Stomach (tissue), 4 donors: Measurements from ENCODE around the gene SYT12.

ENCODE experiments used
- POLR2A ChIP-seq, 4 donors: fragments of 450-650 bp; IDR thresholded peaks; one replicate each; pipeline ENCODE4 v1.6.1; 2016; ENCODE audit warnings: antibody characterized with exemption in 4 of 4, control low read depth in 2 of 4, mild to moderate bottlenecking in 1 of 4, moderate library complexity in 1 of 4
- POLR2AphosphoS5 ChIP-seq, 3 donors: sonication (generic); formaldehyde crosslinking; IDR thresholded peaks; one replicate each; pipeline ENCODE4 v1.6.1; 2016; ENCODE audit warnings: antibody characterized with exemption in 3 of 3
- TF ChIP-seq, protein P1 (sequence below), 7 experiments: fragments of 450-650 bp in 4 of 7; fragments of 200-600 bp in 3 of 7; sonication (generic) in 3 of 7; IDR thresholded peaks; one replicate each; pipeline ENCODE4 v1.5.1; 2016 to 2019; ENCODE audit warnings: antibody characterized with exemption in 7 of 7, control low read depth in 2 of 7, mild to moderate bottlenecking in 1 of 7

DNA sequence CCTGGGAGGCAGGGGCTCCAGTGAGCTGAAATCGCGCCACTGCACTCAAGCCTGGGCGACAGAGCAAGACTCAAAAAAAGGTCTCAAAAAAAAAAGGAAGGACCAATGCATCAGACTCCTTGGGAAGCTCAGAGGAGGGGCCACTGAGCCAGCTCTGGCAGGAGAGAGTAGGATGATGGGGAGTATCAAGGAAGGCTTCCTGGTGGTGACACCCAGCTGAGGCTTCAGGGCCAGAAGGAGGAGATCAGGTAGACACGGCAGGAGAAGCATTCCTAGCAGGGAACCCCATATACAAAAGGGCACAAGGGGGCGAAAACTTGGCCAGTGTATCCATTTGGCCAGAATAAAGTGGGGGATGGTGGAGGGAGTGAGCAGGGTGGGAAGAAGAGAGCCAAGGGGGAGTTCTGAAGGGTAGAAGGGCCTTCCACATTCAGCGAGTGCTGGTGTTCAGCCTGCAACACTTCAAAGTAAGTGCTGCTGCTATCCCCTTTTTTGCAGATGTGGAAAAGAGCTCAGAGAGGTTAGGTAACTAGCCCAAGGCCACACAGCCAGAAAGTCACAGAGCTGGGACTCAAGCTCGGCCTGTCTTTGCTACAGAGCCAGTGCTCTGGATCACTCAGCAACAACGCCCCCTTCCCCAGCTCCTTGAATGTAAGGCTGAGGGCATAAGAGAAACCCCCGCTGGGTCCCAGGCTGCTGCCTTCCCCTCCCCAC is 28.4 kb downstream of the SYT12 start:
- TF ChIP-seq, protein P1, sequence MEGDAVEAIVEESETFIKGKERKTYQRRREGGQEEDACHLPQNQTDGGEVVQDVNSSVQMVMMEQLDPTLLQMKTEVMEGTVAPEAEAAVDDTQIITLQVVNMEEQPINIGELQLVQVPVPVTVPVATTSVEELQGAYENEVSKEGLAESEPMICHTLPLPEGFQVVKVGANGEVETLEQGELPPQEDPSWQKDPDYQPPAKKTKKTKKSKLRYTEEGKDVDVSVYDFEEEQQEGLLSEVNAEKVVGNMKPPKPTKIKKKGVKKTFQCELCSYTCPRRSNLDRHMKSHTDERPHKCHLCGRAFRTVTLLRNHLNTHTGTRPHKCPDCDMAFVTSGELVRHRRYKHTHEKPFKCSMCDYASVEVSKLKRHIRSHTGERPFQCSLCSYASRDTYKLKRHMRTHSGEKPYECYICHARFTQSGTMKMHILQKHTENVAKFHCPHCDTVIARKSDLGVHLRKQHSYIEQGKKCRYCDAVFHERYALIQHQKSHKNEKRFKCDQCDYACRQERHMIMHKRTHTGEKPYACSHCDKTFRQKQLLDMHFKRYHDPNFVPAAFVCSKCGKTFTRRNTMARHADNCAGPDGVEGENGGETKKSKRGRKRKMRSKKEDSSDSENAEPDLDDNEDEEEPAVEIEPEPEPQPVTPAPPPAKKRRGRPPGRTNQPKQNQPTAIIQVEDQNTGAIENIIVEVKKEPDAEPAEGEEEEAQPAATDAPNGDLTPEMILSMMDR (IDR thresholded peaks at IDR 0.05): no peak
- no peak for TF ChIP-seq POLR2AphosphoS5 (IDR thresholded peaks at IDR 0.05)
- no peak for TF ChIP-seq POLR2A (IDR thresholded peaks at IDR 0.05)
